Measurements from ENCODE around the gene VAV3. TPM values are rescaled to one million over a fixed set of nuclear protein-coding genes. Genes with fewer than 3 reads are reported as not detected.

VAV3 gene
- total and polyA plus RNA-seq, 2 of the 13 experiments (the other 11 are each of a cell fraction or from before 2014, with no cell fraction given), result 15.9 to 29.8 TPM

DNA sequence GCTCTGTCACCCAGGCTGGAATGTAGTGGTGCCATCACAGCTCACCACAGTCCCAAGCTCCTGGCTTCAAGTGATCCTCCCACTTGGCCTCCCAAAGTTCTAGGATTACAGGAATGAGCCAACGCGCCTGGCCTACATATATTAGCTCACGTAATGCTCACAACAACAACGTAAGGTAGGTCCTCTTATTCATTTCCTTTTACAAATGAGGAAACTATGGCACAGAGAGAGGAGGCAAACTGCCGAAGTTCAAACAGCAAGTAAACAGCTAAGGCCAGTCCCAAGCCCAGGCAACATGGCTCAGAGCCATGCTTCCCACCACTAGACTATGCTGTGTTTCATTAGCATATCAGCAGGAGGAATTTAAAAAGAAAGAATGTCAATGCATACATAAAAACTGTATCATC, 284.4 kb downstream of the VAV3 start (continued):
- TF ChIP-seq, protein P1, sequence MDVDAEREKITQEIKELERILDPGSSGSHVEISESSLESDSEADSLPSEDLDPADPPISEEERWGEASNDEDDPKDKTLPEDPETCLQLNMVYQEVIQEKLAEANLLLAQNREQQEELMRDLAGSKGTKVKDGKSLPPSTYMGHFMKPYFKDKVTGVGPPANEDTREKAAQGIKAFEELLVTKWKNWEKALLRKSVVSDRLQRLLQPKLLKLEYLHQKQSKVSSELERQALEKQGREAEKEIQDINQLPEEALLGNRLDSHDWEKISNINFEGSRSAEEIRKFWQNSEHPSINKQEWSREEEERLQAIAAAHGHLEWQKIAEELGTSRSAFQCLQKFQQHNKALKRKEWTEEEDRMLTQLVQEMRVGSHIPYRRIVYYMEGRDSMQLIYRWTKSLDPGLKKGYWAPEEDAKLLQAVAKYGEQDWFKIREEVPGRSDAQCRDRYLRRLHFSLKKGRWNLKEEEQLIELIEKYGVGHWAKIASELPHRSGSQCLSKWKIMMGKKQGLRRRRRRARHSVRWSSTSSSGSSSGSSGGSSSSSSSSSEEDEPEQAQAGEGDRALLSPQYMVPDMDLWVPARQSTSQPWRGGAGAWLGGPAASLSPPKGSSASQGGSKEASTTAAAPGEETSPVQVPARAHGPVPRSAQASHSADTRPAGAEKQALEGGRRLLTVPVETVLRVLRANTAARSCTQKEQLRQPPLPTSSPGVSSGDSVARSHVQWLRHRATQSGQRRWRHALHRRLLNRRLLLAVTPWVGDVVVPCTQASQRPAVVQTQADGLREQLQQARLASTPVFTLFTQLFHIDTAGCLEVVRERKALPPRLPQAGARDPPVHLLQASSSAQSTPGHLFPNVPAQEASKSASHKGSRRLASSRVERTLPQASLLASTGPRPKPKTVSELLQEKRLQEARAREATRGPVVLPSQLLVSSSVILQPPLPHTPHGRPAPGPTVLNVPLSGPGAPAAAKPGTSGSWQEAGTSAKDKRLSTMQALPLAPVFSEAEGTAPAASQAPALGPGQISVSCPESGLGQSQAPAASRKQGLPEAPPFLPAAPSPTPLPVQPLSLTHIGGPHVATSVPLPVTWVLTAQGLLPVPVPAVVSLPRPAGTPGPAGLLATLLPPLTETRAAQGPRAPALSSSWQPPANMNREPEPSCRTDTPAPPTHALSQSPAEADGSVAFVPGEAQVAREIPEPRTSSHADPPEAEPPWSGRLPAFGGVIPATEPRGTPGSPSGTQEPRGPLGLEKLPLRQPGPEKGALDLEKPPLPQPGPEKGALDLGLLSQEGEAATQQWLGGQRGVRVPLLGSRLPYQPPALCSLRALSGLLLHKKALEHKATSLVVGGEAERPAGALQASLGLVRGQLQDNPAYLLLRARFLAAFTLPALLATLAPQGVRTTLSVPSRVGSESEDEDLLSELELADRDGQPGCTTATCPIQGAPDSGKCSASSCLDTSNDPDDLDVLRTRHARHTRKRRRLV (CRISPR knock-in tag; IDR thresholded peaks at IDR 0.05), result 0 out of 2 replicates have a peak, but pooled peaks have one; percentile 38
- TF ChIP-seq REPIN1 (CRISPR knock-in tag; IDR thresholded peaks at IDR 0.05; ENCODE audit: borderline replicate concordance, low read depth), result peak; percentile 98
- no peak for TF ChIP-seq ZNF790 (CRISPR knock-in tag; IDR thresholded peaks at IDR 0.05; ENCODE audit: borderline replicate concordance)
- no peak for TF ChIP-seq ZNF773 (CRISPR knock-in tag; IDR thresholded peaks at IDR 0.05; ENCODE audit: borderline replicate concordance)
- TF ChIP-seq ZIK1 (CRISPR knock-in tag; IDR thresholded peaks at IDR 0.05; ENCODE audit: borderline replicate concordance, low read depth), result no peak
- peak; percentile 49; the same call in 1 of the 2 replicates for TF ChIP-seq ZNF264 (CRISPR knock-in tag; IDR thresholded peaks at IDR 0.05)
- no peak for TF ChIP-seq GZF1 (CRISPR knock-in tag; IDR thresholded peaks at IDR 0.05)
- no peak for TF ChIP-seq RFX1 (IDR thresholded peaks at IDR 0.05)
- TF ChIP-seq ZBTB20 (CRISPR knock-in tag; IDR thresholded peaks at IDR 0.05; ENCODE audit: borderline replicate concordance, low read depth), result no peak
- TF ChIP-seq, protein P2, sequence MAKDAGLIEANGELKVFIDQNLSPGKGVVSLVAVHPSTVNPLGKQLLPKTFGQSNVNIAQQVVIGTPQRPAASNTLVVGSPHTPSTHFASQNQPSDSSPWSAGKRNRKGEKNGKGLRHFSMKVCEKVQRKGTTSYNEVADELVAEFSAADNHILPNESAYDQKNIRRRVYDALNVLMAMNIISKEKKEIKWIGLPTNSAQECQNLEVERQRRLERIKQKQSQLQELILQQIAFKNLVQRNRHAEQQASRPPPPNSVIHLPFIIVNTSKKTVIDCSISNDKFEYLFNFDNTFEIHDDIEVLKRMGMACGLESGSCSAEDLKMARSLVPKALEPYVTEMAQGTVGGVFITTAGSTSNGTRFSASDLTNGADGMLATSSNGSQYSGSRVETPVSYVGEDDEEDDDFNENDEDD (CRISPR knock-in tag; IDR thresholded peaks at IDR 0.05; ENCODE audit: borderline replicate concordance), result peak; percentile 26; the same call in 1 of the 2 replicates
- TF ChIP-seq ZNF788 (CRISPR knock-in tag; IDR thresholded peaks at IDR 0.05; ENCODE audit: borderline replicate concordance), result 0 out of 2 replicates have a peak, but pooled peaks have one; percentile 38
- TF ChIP-seq ZNF510 (CRISPR knock-in tag; IDR thresholded peaks at IDR 0.05; ENCODE audit: low read depth), result no peak
- TF ChIP-seq, protein P3, sequence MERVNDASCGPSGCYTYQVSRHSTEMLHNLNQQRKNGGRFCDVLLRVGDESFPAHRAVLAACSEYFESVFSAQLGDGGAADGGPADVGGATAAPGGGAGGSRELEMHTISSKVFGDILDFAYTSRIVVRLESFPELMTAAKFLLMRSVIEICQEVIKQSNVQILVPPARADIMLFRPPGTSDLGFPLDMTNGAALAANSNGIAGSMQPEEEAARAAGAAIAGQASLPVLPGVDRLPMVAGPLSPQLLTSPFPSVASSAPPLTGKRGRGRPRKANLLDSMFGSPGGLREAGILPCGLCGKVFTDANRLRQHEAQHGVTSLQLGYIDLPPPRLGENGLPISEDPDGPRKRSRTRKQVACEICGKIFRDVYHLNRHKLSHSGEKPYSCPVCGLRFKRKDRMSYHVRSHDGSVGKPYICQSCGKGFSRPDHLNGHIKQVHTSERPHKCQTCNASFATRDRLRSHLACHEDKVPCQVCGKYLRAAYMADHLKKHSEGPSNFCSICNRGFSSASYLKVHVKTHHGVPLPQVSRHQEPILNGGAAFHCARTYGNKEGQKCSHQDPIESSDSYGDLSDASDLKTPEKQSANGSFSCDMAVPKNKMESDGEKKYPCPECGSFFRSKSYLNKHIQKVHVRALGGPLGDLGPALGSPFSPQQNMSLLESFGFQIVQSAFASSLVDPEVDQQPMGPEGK (CRISPR knock-in tag; IDR thresholded peaks at IDR 0.05), result no peak
- 0 out of 2 replicates have a peak, but pooled peaks have one; percentile 11 for TF ChIP-seq STAG1 (CRISPR knock-in tag; IDR thresholded peaks at IDR 0.05)
- TF ChIP-seq ZBTB21 (CRISPR knock-in tag; IDR thresholded peaks at IDR 0.05), result peak; percentile 72
- TF ChIP-seq KMT2A (CRISPR knock-in tag; IDR thresholded peaks at IDR 0.05), result 0 out of 2 replicates have a peak, but pooled peaks have one; percentile 22
- TF ChIP-seq, protein P4, sequence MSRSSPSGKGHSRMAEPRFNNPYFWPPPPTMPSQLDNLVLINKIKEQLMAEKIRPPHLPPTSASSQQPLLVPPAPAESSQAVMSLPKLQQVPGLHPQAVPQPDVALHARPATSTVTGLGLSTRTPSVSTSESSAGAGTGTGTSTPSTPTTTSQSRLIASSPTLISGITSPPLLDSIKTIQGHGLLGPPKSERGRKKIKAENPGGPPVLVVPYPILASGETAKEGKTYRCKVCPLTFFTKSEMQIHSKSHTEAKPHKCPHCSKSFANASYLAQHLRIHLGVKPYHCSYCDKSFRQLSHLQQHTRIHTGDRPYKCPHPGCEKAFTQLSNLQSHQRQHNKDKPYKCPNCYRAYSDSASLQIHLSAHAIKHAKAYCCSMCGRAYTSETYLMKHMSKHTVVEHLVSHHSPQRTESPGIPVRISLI (CRISPR knock-in tag; IDR thresholded peaks at IDR 0.05; ENCODE audit: borderline replicate concordance), result no peak
- peak; percentile 84; the same call in 1 of the 2 replicates for TF ChIP-seq ZMYM4 (CRISPR knock-in tag; IDR thresholded peaks at IDR 0.05)
- TF ChIP-seq ADNP (CRISPR knock-in tag; IDR thresholded peaks at IDR 0.05), result peak; percentile 69; the same call in 1 of the 2 replicates
- TF ChIP-seq RBAK (CRISPR knock-in tag; IDR thresholded peaks at IDR 0.05), result no peak
- no peak for TF ChIP-seq RBFOX2 (IDR thresholded peaks at IDR 0.05; ENCODE audit: low read depth, low read length)
- TF ChIP-seq ZNF382 (CRISPR knock-in tag; IDR thresholded peaks at IDR 0.05; ENCODE audit: borderline replicate concordance), result no peak
